Suppressor macrophage (primary cell): ENCODE results near the gene DOCK9.

Source experiments
- DNase-seq, 4 experiments: peaks; one replicate each; pipeline ENCODE4 v3.0.0-alpha.2; 2020 to 2022

Gene DOCK9

GRCh38 chr13:98998831-98999638, 21.2 kb upstream of the DOCK9 start:
- peak in 1 of 4 experiments; percentile 9 for DNase-seq

GRCh38 chr13:98997738-98998641, 20.1 kb upstream of the DOCK9 start:
- DNase-seq: no peak

- DNase-seq: no peak
These were observed 19.3 kb upstream of the DOCK9 start for GRCh38 chr13:98997011-98997730.

- no peak for DNase-seq
These were observed 18.2 kb upstream of the DOCK9 start for GRCh38 chr13:98996046-98996445.

- DNase-seq: no peak
These were observed 17.0 kb upstream of the DOCK9 start for GRCh38 chr13:98994896-98995295.

GRCh38 chr13:98994080-98994479, 16.2 kb upstream of the DOCK9 start:
- no peak for DNase-seq

GRCh38 chr13:98992355-98992754, 14.5 kb upstream of the DOCK9 start:
- DNase-seq: peak in 1 of 4 experiments; percentile 7

GRCh38 chr13:98990701-98991100, 12.8 kb upstream of the DOCK9 start:
- no peak for DNase-seq

- no peak for DNase-seq
These were observed 11.8 kb upstream of the DOCK9 start for GRCh38 chr13:98989469-98990235.

- no peak for DNase-seq
These were observed 10.9 kb upstream of the DOCK9 start for GRCh38 chr13:98988780-98989179.

GRCh38 chr13:98988277-98988676, 10.4 kb upstream of the DOCK9 start:
- no peak for DNase-seq

GRCh38 chr13:98987275-98987674, 9.4 kb upstream of the DOCK9 start:
- no peak for DNase-seq

GRCh38 chr13:98986226-98986846, 8.5 kb upstream of the DOCK9 start:
- DNase-seq: no peak

GRCh38 chr13:98985591-98985990, 7.7 kb upstream of the DOCK9 start:
- DNase-seq: no peak

GRCh38 chr13:98984983-98985382, 7.1 kb upstream of the DOCK9 start:
- DNase-seq: no peak

GRCh38 chr13:98984118-98984517, 6.3 kb upstream of the DOCK9 start:
- DNase-seq: no peak

- no peak for DNase-seq
These were observed 5.3 kb upstream of the DOCK9 start for GRCh38 chr13:98983182-98983581.

GRCh38 chr13:98981369-98982080, 3.7 kb upstream of the DOCK9 start:
- DNase-seq: peak in 1 of 4 experiments; percentile 7

GRCh38 chr13:98979012-98979660, 1.3 kb upstream of the DOCK9 start:
- DNase-seq: no peak

- no peak for DNase-seq
These were observed 416 bp upstream of the DOCK9 start for GRCh38 chr13:98978280-98978679.
